Measurements from ENCODE around the gene ARX. TPM values are rescaled to one million over a fixed set of nuclear protein-coding genes. Genes with fewer than 3 reads are reported as not detected.

The ARX gene
- total RNA-seq, 1 donor from 2014 or later, result not detected

DNA sequence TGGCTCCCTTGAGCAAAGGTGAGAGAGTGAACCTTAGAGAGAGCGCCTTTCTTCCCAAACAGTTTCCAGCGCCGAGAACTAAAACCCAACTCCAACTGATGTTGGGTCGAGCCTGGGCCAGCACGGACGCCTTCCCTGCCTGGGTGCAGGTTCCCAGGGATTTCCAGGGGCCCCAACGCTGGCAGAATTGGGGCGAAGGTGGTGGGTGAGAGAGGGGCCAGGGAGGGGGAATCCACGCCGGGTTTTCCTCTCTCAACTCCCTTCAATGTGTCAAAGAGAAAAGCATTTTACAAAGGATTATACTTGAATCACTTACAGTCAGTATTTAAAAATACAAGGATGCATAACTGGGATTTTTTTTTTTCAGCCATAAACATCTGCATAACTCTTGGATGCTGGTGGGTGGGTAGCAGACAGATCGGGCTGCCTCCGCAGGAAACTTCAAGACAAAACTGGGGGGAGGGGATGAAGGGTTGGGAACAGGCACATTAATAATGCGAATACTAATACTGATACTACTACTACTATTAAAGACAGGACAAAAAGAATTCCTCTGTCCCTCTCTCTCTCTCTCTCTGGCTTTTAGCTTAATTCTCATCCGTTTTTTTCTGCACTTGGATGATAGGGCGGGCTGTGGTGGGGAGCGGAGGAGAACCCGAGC is 1.3 kb upstream of the ARX start:
- DNase-seq (ENCODE audit: low spot score), result no peak

- no peak for DNase-seq (ENCODE audit: low spot score)
Observed at GRCh38 chrX:25016361-25016671, 551 bp upstream of the ARX start.

GRCh38 chrX:25014366-25014838 is 1.4 kb downstream of the ARX start:
- DNase-seq (ENCODE audit: low spot score), result no peak

- DNase-seq (ENCODE audit: low spot score), result no peak
Observed at GRCh38 chrX:25013632-25014365, 2.0 kb downstream of the ARX start.

GRCh38 chrX:25012793-25013631 is 2.8 kb downstream of the ARX start:
- DNase-seq (ENCODE audit: low spot score), result no peak

DNA sequence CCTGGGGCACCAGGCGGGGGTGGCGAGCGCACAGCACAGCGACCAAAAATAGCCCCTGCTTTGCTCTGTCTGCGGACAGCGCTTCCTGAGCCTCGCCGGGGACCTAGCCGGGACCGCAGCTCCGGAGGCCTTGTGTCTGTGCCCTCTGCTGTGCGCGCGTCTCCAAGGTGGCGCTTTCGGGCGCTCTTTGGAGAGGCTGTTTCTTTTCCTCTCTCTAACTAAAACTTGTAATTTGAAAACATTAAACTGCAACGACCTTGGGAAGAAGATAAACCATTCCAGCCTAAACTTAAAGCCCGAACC is 3.4 kb downstream of the ARX start:
- no peak for DNase-seq (ENCODE audit: low spot score)

DNA sequence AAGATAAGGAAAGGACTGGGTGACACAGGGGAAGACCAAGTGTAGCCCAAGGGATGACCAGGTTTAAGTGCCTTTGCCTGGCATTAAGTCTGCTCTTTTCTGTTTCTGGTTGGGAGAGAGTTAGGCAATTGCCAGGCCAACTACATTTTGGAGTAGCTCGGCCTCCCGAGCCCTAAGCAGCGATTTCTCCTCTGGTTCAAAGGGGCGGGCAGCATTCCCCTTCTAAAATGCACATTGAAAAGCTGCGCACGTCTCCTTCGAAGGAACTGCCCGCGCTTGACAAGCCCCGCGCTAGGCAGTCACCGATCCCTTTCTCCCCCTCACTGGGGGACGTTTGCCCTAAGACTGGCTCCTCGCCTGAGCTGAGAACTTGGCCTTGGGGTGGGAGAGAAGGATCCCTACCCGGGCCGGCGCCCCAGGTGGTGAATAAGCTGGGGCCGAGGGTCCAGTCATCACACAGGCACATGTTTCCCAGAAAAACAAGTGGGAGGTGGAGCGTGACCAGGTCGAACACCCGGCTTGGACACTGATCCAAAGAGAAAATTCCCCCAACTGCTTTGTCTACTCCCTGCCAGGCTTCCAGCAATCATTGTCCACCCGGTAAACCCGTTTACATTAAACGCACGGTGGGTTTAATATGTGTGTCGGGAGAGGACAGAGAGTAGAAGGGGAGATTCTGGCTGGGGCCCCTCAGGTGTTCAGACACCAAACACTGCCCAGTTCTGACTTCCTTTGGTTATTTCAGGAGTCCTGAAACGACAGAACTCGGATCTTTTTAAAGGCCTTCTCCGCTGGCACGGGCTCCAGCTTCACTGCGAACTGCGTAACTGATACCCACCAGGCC is 4.0 kb downstream of the ARX start:
- DNase-seq (ENCODE audit: low spot score), result no peak

DNA sequence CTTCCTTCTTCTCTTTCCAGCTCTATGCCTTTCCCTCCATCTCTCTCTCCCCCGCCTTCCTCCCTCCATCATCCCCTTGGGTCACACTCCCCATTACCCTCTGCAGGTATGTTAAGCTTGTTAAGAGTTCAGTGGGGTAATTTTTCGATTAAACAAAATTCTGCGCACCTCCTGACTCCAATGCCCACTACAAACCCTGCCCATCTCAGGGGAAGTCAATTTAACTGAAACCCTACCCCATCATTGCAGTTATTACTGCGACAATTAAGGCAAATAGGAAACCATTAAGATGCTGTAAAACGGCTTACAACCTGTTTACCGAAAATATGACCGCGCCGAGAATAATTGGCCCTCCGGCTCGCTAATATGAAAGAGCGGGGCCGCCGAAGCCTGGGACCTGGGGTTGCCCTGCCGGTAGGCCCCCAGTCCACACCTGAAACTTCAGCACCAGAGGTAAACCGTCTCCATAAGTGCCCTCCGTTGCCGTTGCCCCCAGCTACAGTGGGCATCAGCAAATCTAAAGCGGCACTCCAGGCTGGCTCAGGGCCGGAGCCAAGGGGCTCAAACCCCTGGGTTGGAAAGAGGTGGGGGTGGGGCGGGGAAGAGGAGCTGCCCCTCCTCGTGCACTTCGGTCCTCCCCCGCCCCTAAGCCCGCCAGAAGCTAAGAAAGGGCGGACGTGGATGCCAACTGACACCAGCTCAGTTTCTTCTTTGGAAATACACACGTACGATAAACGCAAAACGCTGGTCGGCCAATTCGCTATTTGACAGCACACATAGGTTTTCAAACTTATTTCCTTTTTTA is 4.8 kb downstream of the ARX start:
- DNase-seq (ENCODE audit: low spot score), result no peak

- no peak for DNase-seq (ENCODE audit: low spot score)
Observed at GRCh38 chrX:25009407-25009806, 6.4 kb downstream of the ARX start.

GRCh38 chrX:25007059-25008053 is 8.4 kb downstream of the ARX start:
- DNase-seq (ENCODE audit: low spot score), result no peak

DNA sequence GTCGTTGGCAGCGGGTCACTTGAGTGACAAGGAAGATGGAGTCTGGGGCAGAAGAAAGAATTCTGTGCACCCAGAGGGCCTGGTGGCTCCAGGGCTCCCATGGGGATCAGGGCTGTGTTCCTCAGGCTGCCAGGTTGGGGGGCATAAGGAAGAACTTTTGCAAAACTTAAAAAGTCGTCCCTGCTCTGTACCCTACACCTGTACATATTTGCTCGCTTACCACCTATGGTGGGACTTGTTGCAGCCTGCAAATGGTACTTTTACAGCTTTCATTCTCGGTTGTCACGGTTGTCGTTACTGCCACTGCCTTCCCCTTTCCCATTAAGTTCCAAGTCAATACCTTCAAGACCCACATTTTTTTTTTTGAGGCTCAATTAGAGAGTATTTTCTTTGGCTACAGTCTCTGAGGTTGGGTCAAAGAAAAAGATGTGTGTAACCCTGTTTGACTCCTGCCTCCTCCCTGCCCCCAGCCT is 9.1 kb downstream of the ARX start:
- no peak for DNase-seq (ENCODE audit: low spot score)

GRCh38 chrX:25005382-25006185 is 10.2 kb downstream of the ARX start:
- DNase-seq (ENCODE audit: low spot score), result no peak

- DNase-seq (ENCODE audit: low spot score), result no peak
Observed at GRCh38 chrX:25005034-25005381, 10.8 kb downstream of the ARX start.

GRCh38 chrX:25004485-25005032 is 11.2 kb downstream of the ARX start:
- no peak for DNase-seq (ENCODE audit: low spot score)

DNA sequence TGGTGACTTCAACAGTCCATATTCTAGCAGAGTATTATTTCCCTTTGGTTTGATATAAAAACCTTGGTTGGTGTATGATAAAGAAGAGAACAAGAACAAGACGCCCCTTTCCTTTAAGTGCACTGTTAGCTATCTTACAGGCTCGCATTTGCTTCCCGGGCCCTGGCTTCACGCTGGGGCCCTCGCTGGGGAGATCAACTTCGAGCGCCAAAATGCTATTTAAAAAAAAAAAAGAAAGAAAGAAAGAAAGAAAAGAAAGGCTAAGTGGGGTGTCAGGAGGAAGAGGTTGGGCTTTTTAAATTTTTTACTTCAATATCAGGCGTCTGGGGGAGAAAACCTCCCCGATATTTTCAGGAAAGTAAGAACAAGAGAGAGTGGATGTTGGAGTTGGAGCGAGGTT is 11.7 kb downstream of the ARX start:
- no peak for DNase-seq (ENCODE audit: low spot score)

GRCh38 chrX:25003066-25003849 is 12.5 kb downstream of the ARX start:
- no peak for DNase-seq (ENCODE audit: low spot score)

- DNase-seq (ENCODE audit: low spot score), result no peak
Observed at GRCh38 chrX:25002661-25003020, 13.1 kb downstream of the ARX start.

Measured in mucosa of gallbladder (tissue), 1 donor.